ENCODE measurements around the gene TCF4.

TCF4 gene

DNA sequence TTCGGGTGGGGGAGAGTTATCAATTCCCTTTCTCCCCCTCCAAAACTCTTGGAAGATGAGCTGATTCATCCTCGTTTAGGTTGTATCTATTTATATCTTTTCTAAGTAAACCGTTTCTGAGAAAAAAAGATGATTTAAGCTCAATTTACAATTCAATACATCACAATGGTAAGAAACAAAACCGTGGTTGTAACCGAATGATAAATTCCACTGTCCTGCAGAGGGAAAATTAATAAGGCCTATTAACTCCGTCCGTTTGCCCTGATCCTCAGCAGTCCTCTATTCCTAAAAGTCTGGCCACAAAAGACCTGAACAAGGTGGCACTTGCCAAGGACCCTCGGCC, 286.2 kb downstream of the TCF4 start:
- no peak for DNase-seq (ENCODE audit: low read depth, low spot score)

- DNase-seq (ENCODE audit: low read depth, low spot score), result no peak
These were observed 287.0 kb downstream of the TCF4 start for GRCh38 chr18:55300936-55301531.

GRCh38 chr18:55300421-55300935, 287.5 kb downstream of the TCF4 start:
- DNase-seq (ENCODE audit: low read depth, low spot score), result no peak

- DNase-seq (ENCODE audit: low read depth, low spot score), result no peak
These were observed 291.2 kb downstream of the TCF4 start for GRCh38 chr18:55296778-55297177.

DNA sequence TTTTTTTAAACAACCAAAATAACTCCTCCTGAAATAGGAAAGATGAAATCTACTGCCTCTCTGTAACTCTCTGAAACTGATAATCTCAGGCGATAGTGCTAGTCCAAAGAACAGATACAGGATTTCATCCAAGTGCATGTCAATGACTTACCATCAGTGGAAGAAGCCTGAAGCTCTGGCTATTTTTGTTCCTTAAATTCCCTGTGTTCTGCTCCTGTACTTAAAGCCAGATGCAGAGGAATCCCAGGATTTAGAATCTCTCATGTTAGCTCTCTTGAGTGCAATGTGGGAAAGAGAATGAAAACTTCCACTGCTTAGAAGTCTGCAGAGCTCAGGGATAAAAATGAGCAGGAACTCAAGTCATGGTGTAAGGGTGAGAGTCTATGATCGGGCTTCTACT, 291.9 kb downstream of the TCF4 start:
- DNase-seq (ENCODE audit: low read depth, low spot score), result no peak

- DNase-seq (ENCODE audit: low read depth, low spot score), result no peak
These were observed 297.1 kb downstream of the TCF4 start for GRCh38 chr18:55290898-55291297.

- DNase-seq (ENCODE audit: low read depth, low spot score), result no peak
These were observed 298.2 kb downstream of the TCF4 start for GRCh38 chr18:55289775-55290174.

- DNase-seq (ENCODE audit: low read depth, low spot score), result no peak
These were observed 298.9 kb downstream of the TCF4 start for GRCh38 chr18:55289048-55289447.

DNA sequence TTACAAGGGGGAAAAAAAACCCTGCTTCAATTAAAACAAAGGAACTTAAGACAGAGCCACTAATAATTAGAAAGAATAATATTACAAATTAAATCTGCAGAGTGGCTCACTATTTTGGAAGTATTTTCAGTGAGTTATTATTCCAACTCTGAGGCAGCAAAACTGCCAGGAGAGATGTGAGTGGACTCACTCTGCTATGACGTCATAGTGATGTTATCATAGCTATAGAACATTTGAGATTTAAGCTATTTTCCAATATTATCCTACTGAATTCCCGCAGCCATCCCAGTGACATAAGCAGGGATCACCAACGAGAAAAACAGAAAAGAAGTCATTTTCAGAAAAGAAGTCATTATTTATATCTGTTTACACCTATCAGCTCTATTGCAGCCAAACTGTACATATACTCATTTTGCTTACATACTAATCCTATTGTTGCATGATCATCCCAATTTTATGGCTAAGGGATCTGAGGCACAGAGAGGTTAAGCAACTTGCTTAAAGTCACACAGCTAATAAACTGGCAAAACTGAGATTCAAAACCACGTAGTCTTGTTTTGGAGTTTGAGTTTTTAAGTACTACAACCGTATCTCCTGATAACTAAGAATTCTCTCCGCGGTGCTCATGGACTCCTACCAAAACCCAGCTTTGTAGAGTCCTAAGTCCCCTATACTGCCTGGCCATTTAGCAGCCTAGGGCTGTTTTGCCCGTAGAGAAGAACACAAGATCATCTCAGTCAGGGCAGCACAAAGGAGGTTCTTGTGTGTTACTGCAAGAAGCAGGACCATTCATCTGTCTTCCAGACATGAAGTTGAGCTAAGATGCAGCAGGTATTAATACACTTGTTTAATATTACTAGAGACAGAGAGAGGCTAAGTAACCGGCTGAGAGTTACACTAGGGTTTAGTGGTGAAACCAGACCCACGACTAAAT, 299.8 kb downstream of the TCF4 start:
- no peak for DNase-seq (ENCODE audit: low read depth, low spot score)

GRCh38 chr18:55287149-55287806, 300.7 kb downstream of the TCF4 start:
- no peak for DNase-seq (ENCODE audit: low read depth, low spot score)

- DNase-seq (ENCODE audit: low read depth, low spot score), result no peak
These were observed 301.7 kb downstream of the TCF4 start for GRCh38 chr18:55286257-55286825.

DNA sequence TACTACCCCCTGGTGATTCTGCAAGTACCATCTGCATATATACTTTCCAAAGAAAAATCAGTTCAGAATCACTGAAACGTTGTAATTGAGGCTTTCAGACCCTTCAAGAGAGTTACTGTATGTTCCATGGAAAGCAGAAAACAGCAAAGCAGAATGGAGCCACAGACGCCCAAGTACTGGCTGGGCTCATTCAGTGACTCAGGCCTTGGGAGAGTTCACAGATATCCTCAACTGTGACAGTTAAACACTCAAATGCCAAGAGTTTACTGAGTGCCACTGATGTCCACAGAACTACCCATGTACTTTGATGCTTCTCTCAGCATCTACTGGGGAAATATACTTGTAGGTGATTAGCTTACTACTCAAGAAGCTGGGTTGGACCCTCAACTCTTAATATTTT, 303.4 kb downstream of the TCF4 start:
- no peak for DNase-seq (ENCODE audit: low read depth, low spot score)

DNA sequence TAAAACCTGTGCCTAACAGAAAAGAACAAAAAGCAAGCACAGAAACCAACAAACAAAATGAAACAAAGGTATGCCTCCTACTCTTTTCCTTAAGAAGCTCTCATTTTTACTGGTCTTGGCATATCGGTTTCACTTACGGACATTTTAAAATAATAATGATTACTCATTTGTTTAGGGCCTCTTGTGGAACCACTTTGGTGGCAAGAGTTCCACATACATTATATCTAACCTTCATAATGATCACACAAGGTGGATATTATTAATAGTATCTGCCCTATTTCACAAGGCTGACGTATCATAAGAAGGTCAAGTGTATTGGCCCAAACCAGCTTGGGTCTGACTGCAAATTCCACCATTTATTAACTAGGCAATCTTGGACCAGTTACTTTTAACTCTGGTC, 304.7 kb downstream of the TCF4 start:
- DNase-seq (ENCODE audit: low read depth, low spot score), result no peak

GRCh38 chr18:55280503-55280902, 307.5 kb downstream of the TCF4 start:
- DNase-seq (ENCODE audit: low read depth, low spot score), result no peak

DNA sequence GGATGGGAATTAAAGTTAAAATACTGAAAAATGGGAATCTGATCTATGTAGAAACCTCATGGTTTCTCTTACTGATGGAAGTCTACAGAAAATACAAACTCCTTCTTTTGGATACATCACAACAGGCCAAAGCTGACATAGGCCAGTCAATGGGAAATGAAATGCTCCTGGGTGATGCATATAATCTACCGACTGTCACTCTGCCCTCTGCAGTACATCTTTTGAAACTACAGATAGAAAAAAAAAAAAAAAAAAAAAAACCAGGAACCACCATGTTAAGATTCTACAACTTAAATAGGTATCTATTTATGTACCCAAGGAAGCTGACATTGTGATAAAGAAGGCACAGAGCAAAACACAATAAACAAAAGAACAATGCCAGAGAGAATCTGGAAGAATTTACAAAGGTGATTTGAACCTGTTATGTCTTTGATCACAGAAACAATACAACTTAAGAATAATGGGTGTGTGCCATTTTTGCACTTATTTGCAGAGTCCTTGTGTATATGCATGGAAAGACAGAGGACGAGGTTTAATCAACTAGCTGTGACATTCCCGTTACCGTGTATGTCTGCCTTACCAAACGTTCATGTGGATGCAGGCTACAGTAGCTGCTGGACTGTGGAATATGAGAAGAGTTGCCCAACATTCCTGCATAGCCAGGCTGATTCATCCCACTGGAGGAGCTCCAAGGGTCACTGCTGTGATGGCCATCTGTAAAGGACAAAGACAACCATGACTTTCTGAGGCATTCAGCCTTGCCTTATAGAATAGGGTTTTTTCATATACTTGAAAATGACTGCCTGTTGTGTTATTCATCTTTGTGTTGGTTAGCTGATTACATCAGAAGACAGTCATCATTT, 312.7 kb downstream of the TCF4 start:
- no peak for DNase-seq (ENCODE audit: low read depth, low spot score)

- DNase-seq (ENCODE audit: low read depth, low spot score), result no peak
These were observed 315.3 kb downstream of the TCF4 start for GRCh38 chr18:55272510-55273243.

DNA sequence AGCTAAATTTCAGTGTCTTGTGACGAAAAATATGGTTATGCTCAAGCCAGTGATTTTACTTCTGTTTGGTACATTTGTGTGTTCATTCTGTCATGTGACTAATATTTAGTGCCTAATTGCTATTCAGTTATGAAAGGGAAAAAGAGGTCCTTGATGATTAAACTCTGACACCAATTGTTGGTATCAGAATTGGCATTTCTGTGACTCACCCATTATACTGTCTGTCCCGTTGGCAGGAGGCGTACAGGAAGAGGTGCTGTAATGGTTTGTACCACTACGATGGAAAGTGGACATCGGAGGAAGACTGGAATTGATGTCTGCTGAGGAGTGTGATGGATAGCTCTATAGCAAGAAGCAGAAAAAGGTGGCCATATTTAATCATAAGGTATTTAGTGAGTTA, 318.4 kb downstream of the TCF4 start:
- no peak for DNase-seq (ENCODE audit: low read depth, low spot score)

DNA sequence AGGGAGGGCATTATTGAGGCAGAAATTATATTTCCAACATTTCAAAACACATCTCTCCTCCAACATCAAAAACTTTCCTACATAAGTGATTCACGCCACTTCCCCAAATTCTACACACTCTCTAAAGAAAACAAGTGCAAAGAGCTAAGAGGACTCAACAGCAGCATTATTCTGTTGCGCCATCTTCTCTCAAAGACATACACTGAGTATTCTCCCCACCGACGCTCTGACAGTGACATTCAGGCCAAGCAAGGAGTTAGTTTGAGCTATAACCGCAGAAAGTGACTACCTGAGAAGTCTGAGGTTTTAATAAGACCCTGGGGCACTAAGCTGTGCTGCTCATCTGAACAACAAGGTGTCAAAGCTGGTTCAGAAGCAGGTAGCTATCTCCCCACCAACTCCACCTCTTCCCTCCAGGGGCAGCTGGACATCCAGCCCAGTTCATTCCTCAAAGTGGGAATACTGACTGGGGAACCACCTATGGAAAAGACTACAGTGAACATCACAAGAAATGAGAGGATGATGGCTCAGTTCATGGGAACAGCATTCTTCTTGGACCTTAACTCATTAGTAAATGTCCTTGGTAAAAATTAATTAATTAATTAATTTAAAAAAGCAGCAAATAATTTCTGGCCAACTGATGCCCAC, 319.2 kb downstream of the TCF4 start:
- DNase-seq (ENCODE audit: low read depth, low spot score), result no peak

GRCh38 chr18:55268151-55268601, 319.8 kb downstream of the TCF4 start:
- DNase-seq (ENCODE audit: low read depth, low spot score), result no peak

- no peak for DNase-seq (ENCODE audit: low read depth, low spot score)
These were observed 321.0 kb downstream of the TCF4 start for GRCh38 chr18:55266981-55267380.

All from activated CD4-positive, CD25-positive, alpha-beta regulatory T cell treated with anti-CD3 and anti-CD28 coated beads, Interleukin-2, amount 50 U/mL, for 16 hours (primary cell).